HEK293T (cell line): ENCODE measurements around the gene HYAL3.

Experiments
- ARNT ChIP-seq: fragments of 450-650 bp; IDR thresholded peaks from 2 replicates; pipeline ENCODE4 v1.6.1; 2017; ENCODE audit warnings: mild to moderate bottlenecking
- BHLHE40 ChIP-seq: fragments of 450-650 bp; IDR thresholded peaks from 2 replicates; pipeline ENCODE4 v1.6.1; 2016; ENCODE audit warnings: mild to moderate bottlenecking, moderate library complexity, borderline replicate concordance
- ELF4 ChIP-seq: fragments of 450-650 bp; IDR thresholded peaks from 2 replicates; pipeline ENCODE4 v1.6.1; 2017; ENCODE audit warnings: antibody characterized with exemption
- NFRKB ChIP-seq: fragments of 450-650 bp; IDR thresholded peaks from 2 replicates; pipeline ENCODE4 v1.6.1; 2016; ENCODE audit warnings: mild to moderate bottlenecking, moderate library complexity
- TARDBP ChIP-seq: fragments of 450-650 bp; IDR thresholded peaks from 2 replicates; pipeline ENCODE4 v1.6.1; 2016

DNA sequence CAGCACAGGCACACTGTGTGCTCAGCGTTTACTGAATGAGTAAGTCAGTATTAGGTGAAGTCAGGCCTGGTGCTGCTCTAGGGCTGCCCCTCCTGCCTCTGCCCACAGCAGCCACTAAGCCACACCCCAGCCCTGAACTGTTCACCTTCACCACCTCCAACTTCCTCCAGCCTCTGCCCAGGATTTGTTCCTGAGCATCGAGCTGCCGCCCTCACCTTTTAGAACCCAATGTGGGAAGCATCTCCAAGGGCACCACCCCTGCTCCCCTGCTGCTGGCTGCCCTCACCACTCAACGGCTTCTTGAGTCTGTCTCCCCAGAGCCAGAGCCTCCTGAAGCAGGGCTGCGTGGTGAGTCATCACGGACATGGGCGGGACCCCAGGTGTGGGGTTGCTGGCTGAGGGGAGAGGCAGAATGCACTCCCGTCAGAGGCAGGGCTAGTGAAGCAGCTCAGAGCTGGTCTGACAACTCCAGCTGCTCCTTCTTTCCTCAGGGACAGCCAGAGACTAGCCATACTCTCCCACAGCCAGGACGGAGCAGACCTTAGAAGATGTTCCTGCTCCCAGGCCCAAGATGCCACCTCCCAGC lies 17.5 kb upstream of the HYAL3 start:
- TF ChIP-seq ARNT = no peak
- TF ChIP-seq TARDBP = no peak
- TF ChIP-seq BHLHE40 = no peak
- no peak for TF ChIP-seq ELF4
- no peak for TF ChIP-seq NFRKB
